NOMO-1 treated with DMSO at 0.1 percent for 48 hours (cell line): ENCODE results near the gene ZNF12.
"Not testable (repeated sequence)": the region's sequence is repeated elsewhere in the genome, so short reads cannot be mapped to it uniquely, and the experiment has no call there.

ENCODE experiments used
- DNase-seq: peaks from one replicate; lab custom pipeline; 2025; ENCODE audit not compliant: unreplicated experiment; lab: John Stamatoyannopoulos, UW

The ZNF12 gene

GRCh38 chr7:6706666-6707407 lies at the start of gene ZNF12:
Gene ZNF12, minus strand, starts transcription at chr7:6706947. Its CDS starts 1,774 bp downstream, at chr7:6705173.
- peak; percentile 90 for DNase-seq

- DNase-seq: not testable (repeated sequence)
These were observed 47.2 kb upstream of the ZNF12 start, which contains the start of gene RSPH10B2 for GRCh38 chr7:6753964-6754363. Gene RSPH10B2, plus strand, starts transcription at chr7:6754103. Its CDS starts 3,575 bp downstream, at chr7:6757678.

GRCh38 chr7:6750173-6750572 lies 43.4 kb upstream of the ZNF12 start:
- DNase-seq: not testable (repeated sequence)

GRCh38 chr7:6749335-6749734 lies 42.6 kb upstream of the ZNF12 start:
- not testable (repeated sequence) for DNase-seq

GRCh38 chr7:6744410-6745100 lies 37.8 kb upstream of the ZNF12 start:
- not testable (repeated sequence) for DNase-seq

GRCh38 chr7:6738415-6738814 lies 31.7 kb upstream of the ZNF12 start:
- DNase-seq: not testable (repeated sequence)

GRCh38 chr7:6730343-6730633 lies 23.5 kb upstream of the ZNF12 start:
- DNase-seq: no peak

GRCh38 chr7:6729492-6730342 lies 23.0 kb upstream of the ZNF12 start:
- peak; percentile 75 for DNase-seq

- DNase-seq: not testable (repeated sequence)
These were observed 22.2 kb upstream of the ZNF12 start for GRCh38 chr7:6728893-6729491.

GRCh38 chr7:6727663-6728062 lies 20.9 kb upstream of the ZNF12 start:
- DNase-seq: no peak

GRCh38 chr7:6726341-6726740 lies 19.6 kb upstream of the ZNF12 start:
- not testable (repeated sequence) for DNase-seq

GRCh38 chr7:6725003-6725402 lies 18.3 kb upstream of the ZNF12 start:
- peak; percentile 84 for DNase-seq

GRCh38 chr7:6724351-6724750 lies 17.6 kb upstream of the ZNF12 start:
- DNase-seq: not testable (repeated sequence)

- DNase-seq: no peak
These were observed 11.4 kb upstream of the ZNF12 start for GRCh38 chr7:6718124-6718523.

- DNase-seq: not testable (repeated sequence)
These were observed 9.2 kb upstream of the ZNF12 start for GRCh38 chr7:6715898-6716297.

GRCh38 chr7:6714360-6714759 lies 7.6 kb upstream of the ZNF12 start:
- no peak for DNase-seq

GRCh38 chr7:6709808-6710207 lies 3.1 kb upstream of the ZNF12 start:
- DNase-seq: no peak

- no peak for DNase-seq
These were observed 1.6 kb upstream of the ZNF12 start for GRCh38 chr7:6708304-6708703.

- DNase-seq: peak; percentile 27
These were observed 635 bp downstream of the ZNF12 start for GRCh38 chr7:6705959-6706665.

- no peak for DNase-seq
These were observed 4.9 kb downstream of the ZNF12 start for GRCh38 chr7:6701860-6702259.
